Nephron progenitor cell (in vitro differentiated cells): Measurements from ENCODE around the gene CUL4B.
A peak's percentile ranks its signal among the peaks of the same experiment; 100 is the strongest.
"Not testable (repeated sequence)": the region's sequence is repeated elsewhere in the genome, so short reads cannot be mapped to it uniquely, and the experiment has no call there.

Experiments
- DNase-seq: peaks from one replicate; pipeline ENCODE4 v3.0.0; 2021
- H3K27ac Mint-ChIP-seq: 2 replicates; pipeline ENCODE4 v1.8.0; 2021; ENCODE audit warnings: mild to moderate bottlenecking, moderate library complexity, mixed read lengths
- H3K27me3 Mint-ChIP-seq: 2 replicates; pipeline ENCODE4 v1.8.0; 2021; ENCODE audit warnings: mild to moderate bottlenecking, low read depth, mixed read lengths; ENCODE audit not compliant: poor library complexity
- H3K36me3 Mint-ChIP-seq: 2 replicates; pipeline ENCODE4 v1.8.0; 2021; ENCODE audit warnings: low read depth, mixed read lengths
- H3K4me1 Mint-ChIP-seq: 2 replicates; pipeline ENCODE4 v1.8.0; 2021; ENCODE audit warnings: mixed read lengths
- H3K4me3 Mint-ChIP-seq: 2 replicates; pipeline ENCODE4 v1.8.0; 2021; ENCODE audit warnings: mild to moderate bottlenecking, moderate library complexity, mixed read lengths
- H3K9me3 Mint-ChIP-seq: 2 replicates; pipeline ENCODE4 v1.8.0; 2021; ENCODE audit warnings: mild to moderate bottlenecking, moderate library complexity, mixed read lengths
- TF ChIP-seq, protein P1 (sequence below): fragments of 200-600 bp; sonication (generic); IDR thresholded peaks from 2 replicates; pipeline ENCODE4 v1.5.0; 2021; ENCODE audit warnings: antibody characterized with exemption

Gene CUL4B

DNA sequence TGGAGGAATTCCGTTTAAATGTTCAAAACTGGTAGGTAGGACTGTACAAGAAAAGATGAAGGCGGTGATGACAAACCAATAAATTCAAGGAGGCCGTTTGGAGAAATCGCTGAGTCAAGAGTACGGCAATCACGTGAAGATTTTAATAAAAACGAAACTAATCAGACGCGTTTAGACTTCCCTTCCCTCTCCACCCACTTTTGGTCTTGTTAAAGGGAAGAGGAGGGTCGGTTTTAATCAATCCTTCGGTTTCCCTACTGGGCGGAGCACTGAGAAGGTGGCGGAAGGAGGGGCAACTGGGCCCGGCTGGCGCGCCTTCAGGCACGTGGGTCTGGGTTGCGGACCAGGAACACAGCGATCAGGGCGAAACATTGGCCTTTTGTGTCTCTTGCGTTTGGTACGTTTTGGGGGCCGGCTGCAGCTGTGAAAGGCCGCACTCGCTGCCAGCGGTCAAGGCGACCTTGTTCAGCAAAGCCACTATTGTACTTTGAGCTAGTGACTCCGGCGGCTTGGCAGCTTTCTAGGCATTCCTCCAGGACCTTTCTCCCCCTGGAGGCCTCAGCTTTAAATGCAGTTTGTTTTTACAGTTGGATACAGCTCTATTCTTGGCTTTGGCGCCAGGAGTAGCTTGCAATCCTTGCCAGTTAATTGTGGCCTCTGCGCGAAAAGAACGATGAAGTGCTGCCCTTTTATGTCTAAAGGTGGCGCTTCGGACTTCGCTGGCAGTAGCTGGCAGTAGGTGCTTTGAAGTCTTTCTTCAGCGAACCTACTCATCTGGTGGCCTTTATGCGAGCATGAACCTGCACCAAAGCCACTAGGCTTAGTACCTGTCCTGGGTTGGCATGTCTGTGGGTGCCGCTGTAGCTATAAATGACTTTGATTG, 74.9 kb downstream of the CUL4B start:
- TF ChIP-seq, protein P1, sequence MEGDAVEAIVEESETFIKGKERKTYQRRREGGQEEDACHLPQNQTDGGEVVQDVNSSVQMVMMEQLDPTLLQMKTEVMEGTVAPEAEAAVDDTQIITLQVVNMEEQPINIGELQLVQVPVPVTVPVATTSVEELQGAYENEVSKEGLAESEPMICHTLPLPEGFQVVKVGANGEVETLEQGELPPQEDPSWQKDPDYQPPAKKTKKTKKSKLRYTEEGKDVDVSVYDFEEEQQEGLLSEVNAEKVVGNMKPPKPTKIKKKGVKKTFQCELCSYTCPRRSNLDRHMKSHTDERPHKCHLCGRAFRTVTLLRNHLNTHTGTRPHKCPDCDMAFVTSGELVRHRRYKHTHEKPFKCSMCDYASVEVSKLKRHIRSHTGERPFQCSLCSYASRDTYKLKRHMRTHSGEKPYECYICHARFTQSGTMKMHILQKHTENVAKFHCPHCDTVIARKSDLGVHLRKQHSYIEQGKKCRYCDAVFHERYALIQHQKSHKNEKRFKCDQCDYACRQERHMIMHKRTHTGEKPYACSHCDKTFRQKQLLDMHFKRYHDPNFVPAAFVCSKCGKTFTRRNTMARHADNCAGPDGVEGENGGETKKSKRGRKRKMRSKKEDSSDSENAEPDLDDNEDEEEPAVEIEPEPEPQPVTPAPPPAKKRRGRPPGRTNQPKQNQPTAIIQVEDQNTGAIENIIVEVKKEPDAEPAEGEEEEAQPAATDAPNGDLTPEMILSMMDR: peak; percentile 39
- Mint-ChIP-seq H3K4me3 (peak overlapping the region; percentile 75), H3K9me3 (peaks cover 44% of the 10 kb centered on the region), H3K4me1 (peaks cover 10% of the 10 kb centered on the region), H3K27me3 (peaks cover 4% of the 10 kb centered on the region), H3K27ac (no peak overlapping the region), H3K36me3 (no peaks in the 10 kb centered on the region)
- DNase-seq: peak; percentile 38

DNA sequence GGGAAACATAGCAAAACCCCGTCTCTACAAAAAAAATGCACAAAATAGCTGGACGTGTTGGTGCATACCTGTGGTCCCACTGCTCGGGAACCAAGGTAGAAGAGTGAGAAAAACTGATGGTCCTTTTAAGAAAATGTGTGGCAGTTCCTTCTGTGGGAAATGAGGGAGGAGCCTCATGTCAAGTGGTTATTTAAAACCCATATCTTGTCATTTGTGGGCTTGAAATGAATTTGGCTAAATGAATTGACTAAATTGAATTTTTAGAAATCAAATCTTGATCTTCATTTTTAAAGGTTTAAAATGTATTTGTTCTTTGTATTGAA, 75.5 kb downstream of the CUL4B start:
- Mint-ChIP-seq H3K27ac (no peak overlapping the region), H3K27me3 (peaks cover under 1% of the 10 kb centered on the region), H3K4me1 (peaks cover 10% of the 10 kb centered on the region), H3K9me3 (peaks cover 50% of the 10 kb centered on the region), H3K4me3 (peak overlapping the region; percentile 75), H3K36me3 (no peaks in the 10 kb centered on the region)
- TF ChIP-seq, protein P1: no peak
- DNase-seq: no peak

DNA sequence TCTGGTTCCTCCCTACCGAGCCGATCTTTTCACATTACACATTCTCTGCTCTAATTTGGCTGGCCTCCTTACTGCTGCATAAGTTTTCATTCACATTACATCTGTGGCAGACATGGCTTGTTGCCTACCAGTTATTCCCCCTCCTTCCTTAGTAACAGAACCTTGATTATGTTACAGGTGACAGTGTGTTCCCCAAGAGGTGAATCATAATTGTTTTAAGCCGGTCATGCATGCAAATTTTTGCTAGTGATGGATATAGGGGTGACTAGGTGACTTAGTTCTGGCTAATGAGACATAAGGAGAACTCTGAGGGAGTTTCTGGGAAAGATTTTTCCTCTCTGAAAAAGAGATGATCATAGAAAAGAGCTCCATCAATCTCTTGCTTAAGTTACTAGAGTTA, 83.3 kb downstream of the CUL4B start:
- Mint-ChIP-seq H3K36me3 (no peaks in the 10 kb centered on the region), H3K4me3 (no peak overlapping the region), H3K9me3 (peaks cover 40% of the 10 kb centered on the region), H3K4me1 (no peaks in the 10 kb centered on the region), H3K27ac (no peak overlapping the region), H3K27me3 (peaks cover 7% of the 10 kb centered on the region)
- TF ChIP-seq, protein P1: no peak
- no peak for DNase-seq

GRCh38 chrX:120476714-120477113, 84.0 kb downstream of the CUL4B start:
- Mint-ChIP-seq H3K27me3 (peaks cover 7% of the 10 kb centered on the region), H3K4me3 (no peak overlapping the region), H3K9me3 (peaks cover 39% of the 10 kb centered on the region), H3K4me1 (no peaks in the 10 kb centered on the region), H3K27ac (no peak overlapping the region), H3K36me3 (no peaks in the 10 kb centered on the region)
- DNase-seq: no peak
- TF ChIP-seq, protein P1: no peak

GRCh38 chrX:120475447-120475846, 85.3 kb downstream of the CUL4B start:
- H3K36me3 Mint-ChIP-seq, H3K4me3 Mint-ChIP-seq, H3K4me1 Mint-ChIP-seq, H3K27ac Mint-ChIP-seq, DNase-seq, H3K27me3 Mint-ChIP-seq: not testable (repeated sequence)
- TF ChIP-seq, protein P1: peak; percentile 59
- H3K9me3 Mint-ChIP-seq: peaks cover 44% of the 10 kb centered on the region
